ENCODE results near the gene RBM8A.
A peak's percentile ranks its signal among the peaks of the same experiment; 100 is the strongest.

The RBM8A gene

DNA sequence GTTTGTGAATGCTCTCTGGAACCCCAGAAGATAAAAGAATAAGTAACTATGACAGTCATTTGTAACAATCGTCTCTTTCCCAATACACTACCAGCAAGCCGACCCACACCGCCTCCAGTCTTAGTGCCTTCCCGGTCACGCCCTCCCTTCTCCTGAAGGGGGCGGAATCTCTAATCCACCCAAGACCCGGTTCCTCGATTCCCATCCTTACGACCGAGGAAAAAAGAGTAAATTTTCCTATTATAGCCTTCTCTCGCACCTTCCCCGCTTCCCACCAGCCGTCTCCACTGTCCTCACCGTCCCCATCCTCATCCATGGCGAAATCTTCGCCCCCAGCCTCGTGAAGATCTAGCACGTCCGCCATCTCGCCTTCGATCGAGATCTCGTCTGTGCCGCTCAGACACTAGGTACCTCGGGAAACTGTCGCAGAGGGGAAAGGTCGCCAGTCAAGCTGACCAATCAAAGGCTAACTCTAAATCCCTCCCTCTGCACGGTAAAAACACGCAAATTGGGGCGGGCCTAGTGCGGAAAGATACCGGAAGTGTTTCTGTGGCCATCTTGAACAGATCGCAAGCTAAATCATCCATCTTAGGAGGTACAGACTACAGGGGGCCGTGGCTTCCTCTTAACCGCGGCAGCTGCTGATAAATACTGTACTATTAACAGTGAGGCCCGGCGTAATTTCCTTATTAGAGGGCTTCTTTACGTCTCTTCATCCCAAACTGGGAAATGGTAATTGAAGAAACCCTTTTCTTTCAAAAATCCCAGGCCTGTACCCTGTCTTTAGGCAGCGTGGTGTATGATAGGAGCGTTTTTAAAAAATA lies at the start of gene RBM8A:
Gene RBM8A, minus strand, starts transcription at position 422 of the 824 bp plus-strand sequence. Its CDS starts 58 bp downstream, at position 364.
- DNase-seq (ENCODE audit: low read depth) = peak; percentile 99
- peak; percentile 66 for TF ChIP-seq CTCF (IDR thresholded peaks at IDR 0.05; ENCODE audit: insufficient read depth, low read depth, low read length, missing control alignments)
- H3K4me3 ChIP-seq (ENCODE audit: low read length) = peak within 1 kb of the TSS; percentile 91

DNA sequence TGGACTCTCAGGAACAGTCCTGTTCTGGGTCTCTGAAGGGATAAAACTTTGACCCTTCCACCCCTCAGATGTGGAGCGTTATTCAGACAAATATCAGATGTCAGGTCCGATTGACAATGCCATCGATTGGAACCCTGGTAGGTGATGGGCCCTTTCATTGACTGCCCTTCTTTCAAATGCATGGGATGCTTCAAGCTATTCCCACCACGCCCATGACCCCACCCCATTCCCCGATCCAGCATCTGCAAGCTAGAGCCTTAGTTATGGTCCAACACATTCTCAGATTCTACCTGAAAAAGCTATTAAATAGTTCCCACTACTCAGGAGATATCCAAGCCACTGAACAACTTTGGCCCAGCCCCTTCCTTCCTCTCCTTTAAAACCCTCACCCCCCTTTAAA lies 49.7 kb upstream of the RBM8A start:
- no peak for TF ChIP-seq CTCF (IDR thresholded peaks at IDR 0.05; ENCODE audit: insufficient read depth, low read depth, low read length, missing control alignments)
- H3K4me3 ChIP-seq (ENCODE audit: low read length) = no peak overlapping the region
- no peak for DNase-seq (ENCODE audit: low read depth)

DNA sequence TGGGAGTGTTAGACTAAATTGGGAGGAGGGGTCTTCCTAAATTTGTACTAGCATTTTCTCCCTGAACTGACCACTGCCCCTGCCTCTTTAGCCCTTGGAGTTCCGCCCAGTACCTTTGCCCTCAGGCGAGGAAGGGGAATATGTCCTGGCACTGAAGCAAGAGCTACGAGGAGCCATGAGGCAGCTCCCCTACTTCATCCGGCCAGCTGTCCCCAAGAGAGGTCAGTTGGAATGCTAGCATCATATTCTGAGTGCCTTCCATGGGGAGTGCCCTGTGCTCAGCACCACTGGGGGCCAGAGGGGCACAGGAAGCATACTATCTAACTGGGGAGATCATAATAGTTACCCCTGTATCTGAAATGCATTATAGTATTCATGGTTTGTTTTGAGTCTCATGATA lies 47.9 kb upstream of the RBM8A start:
- no peak for TF ChIP-seq CTCF (IDR thresholded peaks at IDR 0.05; ENCODE audit: insufficient read depth, low read depth, low read length, missing control alignments)
- no peak for DNase-seq (ENCODE audit: low read depth)
- H3K4me3 ChIP-seq (ENCODE audit: low read length) = no peak overlapping the region

DNA sequence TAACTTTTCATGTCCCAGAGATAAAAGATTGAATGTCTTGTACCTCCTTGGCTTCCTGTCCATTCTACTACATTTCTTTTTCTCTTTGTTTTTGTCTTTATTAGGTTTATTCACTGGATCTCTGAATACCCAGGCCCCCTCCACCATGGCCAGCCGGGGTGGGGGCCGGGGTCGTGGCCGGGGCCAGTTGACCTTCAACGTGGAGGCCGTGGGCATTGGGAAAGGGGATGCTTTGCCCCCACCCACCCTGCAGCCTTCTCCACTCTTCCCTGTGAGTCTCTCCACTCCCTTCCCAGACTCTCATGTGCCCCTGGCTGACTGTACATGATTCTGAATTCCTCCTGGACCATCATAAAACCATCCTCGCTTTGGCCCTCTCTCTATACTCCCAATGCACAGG lies 47.4 kb upstream of the RBM8A start:
- no peak for DNase-seq (ENCODE audit: low read depth)
- H3K4me3 ChIP-seq (ENCODE audit: low read length) = no peak overlapping the region
- TF ChIP-seq CTCF (IDR thresholded peaks at IDR 0.05; ENCODE audit: insufficient read depth, low read depth, low read length, missing control alignments) = no peak

GRCh38 chr1:145972580-145972979 lies 45.3 kb upstream of the RBM8A start:
- H3K4me3 ChIP-seq (ENCODE audit: low read length) = no peak overlapping the region
- no peak for TF ChIP-seq CTCF (IDR thresholded peaks at IDR 0.05; ENCODE audit: insufficient read depth, low read depth, low read length, missing control alignments)

DNA sequence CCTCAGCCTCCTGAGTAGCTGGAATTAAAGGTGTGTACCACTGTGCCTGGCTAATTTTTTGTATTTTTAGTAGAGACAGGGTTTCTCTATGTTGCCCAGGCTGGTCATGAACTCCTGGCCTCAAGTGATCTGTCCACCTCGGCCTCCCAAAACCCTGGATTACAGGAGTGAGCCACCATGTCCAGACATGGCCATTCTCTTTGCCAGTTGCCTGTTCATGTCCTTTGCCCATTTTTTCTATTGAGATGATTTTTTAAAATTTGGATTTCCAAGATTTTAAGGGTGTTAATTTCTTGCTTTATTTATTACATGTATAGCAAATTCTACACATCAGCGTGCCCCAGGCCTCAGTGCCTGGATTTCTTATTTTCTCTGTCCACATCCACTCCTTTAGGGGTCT lies 40.0 kb upstream of the RBM8A start:
- DNase-seq (ENCODE audit: low read depth) = no peak
- no peak for TF ChIP-seq CTCF (IDR thresholded peaks at IDR 0.05; ENCODE audit: insufficient read depth, low read depth, low read length, missing control alignments)
- H3K4me3 ChIP-seq (ENCODE audit: low read length) = no peak overlapping the region

More at GRCh38 chr1:145972580-145972979, 45.3 kb upstream of the RBM8A start:
- DNase-seq (ENCODE audit: low read depth) = no peak
